HEK293 (cell line): ENCODE data around the gene CSF3R.

Experiments used
- CTCF ChIA-PET: fragments of 350-600 bp; formaldehyde crosslinking; extraction: SDS; loops from one replicate; lab custom pipeline; 2021; ENCODE audit warnings: antibody characterized with exemption; lab: Yijun Ruan, JAX
- POLR2A ChIA-PET: fragments of 300-600 bp; formaldehyde crosslinking; extraction: SDS; loops from one replicate; lab custom pipeline; 2020; ENCODE audit warnings: antibody characterized with exemption, inconsistent platforms; lab: Yijun Ruan, JAX
- H3K27ac ChIP-seq: fragments of 200-500 bp; sonication (Bioruptor generic); 2 replicates; pipeline ENCODE4 v1.5.1; 2014; ENCODE audit warnings: low read depth, low read length, control low read depth, inconsistent platforms; ENCODE audit errors: extremely low read depth
- H3K36me3 ChIP-seq, 2 experiments: fragments of 200-500 bp in 1 of 2; sonication (Bioruptor generic) in 1 of 2; 1 replicate in 1 of 2; 2 replicates in 1 of 2; pipeline ENCODE4 v1.5.1; 2014 to 2017; ENCODE audit warnings: inconsistent platforms in 2 of 2, low read length in 2 of 2; ENCODE audit not compliant: control insufficient read depth in 2 of 2, insufficient read depth in 1 of 2
- H3K4me1 ChIP-seq: fragments of 200-500 bp; sonication (Bioruptor generic); 2 replicates; pipeline ENCODE4 v1.5.1; 2014; ENCODE audit warnings: mild to moderate bottlenecking, low read length, inconsistent platforms; ENCODE audit not compliant: control insufficient read depth, insufficient read depth
- H3K4me3 ChIP-seq: 2 replicates; pipeline ENCODE4 v1.5.1; 2011; ENCODE audit warnings: low read depth, mild to moderate bottlenecking, control low read depth, low read length, moderate library complexity
- H3K9me3 ChIP-seq: fragments of 200-500 bp; sonication (Bioruptor generic); 2 replicates; pipeline ENCODE4 v1.5.1; 2014; ENCODE audit warnings: low read depth, low read length, inconsistent platforms; ENCODE audit not compliant: control insufficient read depth, insufficient read depth
- ATF2 ChIP-seq: fragments of 450-650 bp; formaldehyde crosslinking; IDR thresholded peaks from 2 replicates; pipeline ENCODE4 v1.5.1; 2016; ENCODE audit warnings: missing biosample characterization, missing genetic modification characterization, low read depth
- HIC1 ChIP-seq: fragments of 450-650 bp; formaldehyde crosslinking; IDR thresholded peaks from 2 replicates; pipeline ENCODE4 v1.5.1; 2016; ENCODE audit warnings: missing biosample characterization, missing genetic modification characterization
- PRDM1 ChIP-seq: fragments of 450-650 bp; formaldehyde crosslinking; IDR thresholded peaks from 2 replicates; pipeline ENCODE4; 2016; ENCODE audit warnings: missing biosample characterization, missing genetic modification characterization
- ZIC2 ChIP-seq: fragments of 450-650 bp; formaldehyde crosslinking; IDR thresholded peaks from 2 replicates; pipeline ENCODE4 v1.5.1; 2016; ENCODE audit warnings: missing biosample characterization, missing genetic modification characterization
- ZNF169 ChIP-seq: fragments of 450-650 bp; formaldehyde crosslinking; IDR thresholded peaks from 2 replicates; pipeline ENCODE4 v1.5.1; 2016; ENCODE audit warnings: missing biosample characterization, missing genetic modification characterization
- ZNF19 ChIP-seq: fragments of 450-650 bp; formaldehyde crosslinking; IDR thresholded peaks from 2 replicates; pipeline ENCODE4; 2016; ENCODE audit warnings: missing biosample characterization, missing genetic modification characterization, low read depth
- ZNF211 ChIP-seq: fragments of 450-650 bp; formaldehyde crosslinking; IDR thresholded peaks from 2 replicates; pipeline ENCODE4 v1.5.1; 2016; ENCODE audit warnings: low read depth, missing biosample characterization, missing genetic modification characterization
- ZNF354C ChIP-seq: fragments of 450-650 bp; formaldehyde crosslinking; IDR thresholded peaks from 2 replicates; pipeline ENCODE4 v1.5.1; 2016; ENCODE audit warnings: missing biosample characterization, missing genetic modification characterization, low read depth, borderline replicate concordance
- ZNF404 ChIP-seq: fragments of 450-650 bp; formaldehyde crosslinking; IDR thresholded peaks from 2 replicates; pipeline ENCODE4 v1.5.1; 2017; ENCODE audit warnings: missing biosample characterization, missing genetic modification characterization
- ZNF76 ChIP-seq: fragments of 450-650 bp; formaldehyde crosslinking; IDR thresholded peaks from 2 replicates; pipeline ENCODE4; 2016; ENCODE audit warnings: low read depth, missing biosample characterization, missing genetic modification characterization, borderline replicate concordance
- ZSCAN23 ChIP-seq: fragments of 450-650 bp; formaldehyde crosslinking; IDR thresholded peaks from 2 replicates; pipeline ENCODE4 v1.5.1; 2016; ENCODE audit warnings: missing biosample characterization, missing genetic modification characterization
- TF ChIP-seq, protein P1 (sequence below): fragments of 450-650 bp; formaldehyde crosslinking; IDR thresholded peaks from 2 replicates; pipeline ENCODE4 v1.5.0; 2017; ENCODE audit warnings: missing biosample characterization, missing genetic modification characterization, borderline replicate concordance
- TF ChIP-seq, protein P2 (sequence below): fragments of 450-650 bp; formaldehyde crosslinking; IDR thresholded peaks from 2 replicates; pipeline ENCODE4 v1.5.1; 2016; ENCODE audit warnings: missing biosample characterization, missing genetic modification characterization
- TF ChIP-seq, protein P3 (sequence below): fragments of 450-650 bp; formaldehyde crosslinking; IDR thresholded peaks from 2 replicates; pipeline ENCODE4 v1.5.1; 2016; ENCODE audit warnings: missing biosample characterization, missing genetic modification characterization
- TF ChIP-seq, protein P4 (sequence below): fragments of 450-650 bp; formaldehyde crosslinking; IDR thresholded peaks from 2 replicates; pipeline ENCODE4 v1.5.1; 2016; ENCODE audit warnings: missing biosample characterization, missing genetic modification characterization, borderline replicate concordance

CSF3R gene

DNA sequence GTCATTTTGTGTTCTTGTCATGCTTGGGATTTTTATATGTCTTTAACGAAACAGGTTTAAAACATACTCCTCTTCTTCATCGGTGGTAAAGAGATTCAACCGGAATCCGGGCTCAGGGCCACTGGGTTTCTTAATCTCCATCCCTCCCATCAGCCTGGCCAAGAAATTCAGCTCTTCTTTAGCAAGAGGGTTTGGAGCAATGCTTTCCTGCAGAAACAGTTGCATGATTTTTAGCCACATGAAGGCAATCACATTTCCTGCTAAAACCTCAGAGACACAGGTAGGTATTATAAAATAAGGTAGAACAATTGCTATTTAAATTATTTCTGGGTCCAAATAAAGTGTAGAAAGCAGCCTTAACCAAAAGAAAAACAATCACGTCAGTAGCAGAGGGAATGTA lies 62.3 kb downstream of the CSF3R start (continued):
- no peak for TF ChIP-seq HIC1 (tag by site-specific recombination)
- TF ChIP-seq, protein P1, sequence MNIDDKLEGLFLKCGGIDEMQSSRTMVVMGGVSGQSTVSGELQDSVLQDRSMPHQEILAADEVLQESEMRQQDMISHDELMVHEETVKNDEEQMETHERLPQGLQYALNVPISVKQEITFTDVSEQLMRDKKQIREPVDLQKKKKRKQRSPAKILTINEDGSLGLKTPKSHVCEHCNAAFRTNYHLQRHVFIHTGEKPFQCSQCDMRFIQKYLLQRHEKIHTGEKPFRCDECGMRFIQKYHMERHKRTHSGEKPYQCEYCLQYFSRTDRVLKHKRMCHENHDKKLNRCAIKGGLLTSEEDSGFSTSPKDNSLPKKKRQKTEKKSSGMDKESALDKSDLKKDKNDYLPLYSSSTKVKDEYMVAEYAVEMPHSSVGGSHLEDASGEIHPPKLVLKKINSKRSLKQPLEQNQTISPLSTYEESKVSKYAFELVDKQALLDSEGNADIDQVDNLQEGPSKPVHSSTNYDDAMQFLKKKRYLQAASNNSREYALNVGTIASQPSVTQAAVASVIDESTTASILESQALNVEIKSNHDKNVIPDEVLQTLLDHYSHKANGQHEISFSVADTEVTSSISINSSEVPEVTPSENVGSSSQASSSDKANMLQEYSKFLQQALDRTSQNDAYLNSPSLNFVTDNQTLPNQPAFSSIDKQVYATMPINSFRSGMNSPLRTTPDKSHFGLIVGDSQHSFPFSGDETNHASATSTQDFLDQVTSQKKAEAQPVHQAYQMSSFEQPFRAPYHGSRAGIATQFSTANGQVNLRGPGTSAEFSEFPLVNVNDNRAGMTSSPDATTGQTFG (tag by site-specific recombination) = no peak
- no peak for TF ChIP-seq ZNF76 (tag by site-specific recombination)
- TF ChIP-seq, protein P2, sequence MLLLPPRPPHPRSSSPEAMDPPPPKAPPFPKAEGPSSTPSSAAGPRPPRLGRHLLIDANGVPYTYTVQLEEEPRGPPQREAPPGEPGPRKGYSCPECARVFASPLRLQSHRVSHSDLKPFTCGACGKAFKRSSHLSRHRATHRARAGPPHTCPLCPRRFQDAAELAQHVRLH (tag by site-specific recombination) = no peak
- TF ChIP-seq ZNF354C (tag by site-specific recombination) = no peak
- TF ChIP-seq, all 188 proteins: peak for 0

DNA sequence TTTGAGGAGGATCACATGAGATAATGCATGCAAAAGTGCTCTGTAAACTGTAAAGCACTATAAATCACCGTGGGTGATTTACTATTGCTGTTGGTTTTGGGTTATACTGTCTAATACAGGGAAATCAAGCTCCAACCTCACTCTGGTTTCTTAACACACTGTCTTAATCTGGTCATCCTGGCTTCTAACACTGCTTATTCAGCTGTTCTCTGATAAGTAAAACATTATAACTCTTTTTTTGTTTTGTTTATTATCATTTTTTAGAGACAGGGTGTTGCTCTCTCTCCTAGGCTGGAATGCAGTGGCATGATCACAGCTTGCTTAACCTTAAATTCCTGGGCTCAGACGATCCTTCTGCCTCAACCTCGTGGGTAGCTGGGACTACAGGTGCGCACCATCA lies 63.1 kb downstream of the CSF3R start:
- TF ChIP-seq, protein P2 (tag by site-specific recombination) = no peak
- TF ChIP-seq ZNF211 (tag by site-specific recombination) (no peak), PRDM1 (tag by site-specific recombination) (no peak), ZNF169 (tag by site-specific recombination) (no peak), ZNF19 (no peak), ZIC2 (no peak), ZNF404 (tag by site-specific recombination) (no peak), ATF2 (tag by site-specific recombination) (no peak), ZSCAN23 (tag by site-specific recombination) (no peak)
- TF ChIP-seq, protein P3, sequence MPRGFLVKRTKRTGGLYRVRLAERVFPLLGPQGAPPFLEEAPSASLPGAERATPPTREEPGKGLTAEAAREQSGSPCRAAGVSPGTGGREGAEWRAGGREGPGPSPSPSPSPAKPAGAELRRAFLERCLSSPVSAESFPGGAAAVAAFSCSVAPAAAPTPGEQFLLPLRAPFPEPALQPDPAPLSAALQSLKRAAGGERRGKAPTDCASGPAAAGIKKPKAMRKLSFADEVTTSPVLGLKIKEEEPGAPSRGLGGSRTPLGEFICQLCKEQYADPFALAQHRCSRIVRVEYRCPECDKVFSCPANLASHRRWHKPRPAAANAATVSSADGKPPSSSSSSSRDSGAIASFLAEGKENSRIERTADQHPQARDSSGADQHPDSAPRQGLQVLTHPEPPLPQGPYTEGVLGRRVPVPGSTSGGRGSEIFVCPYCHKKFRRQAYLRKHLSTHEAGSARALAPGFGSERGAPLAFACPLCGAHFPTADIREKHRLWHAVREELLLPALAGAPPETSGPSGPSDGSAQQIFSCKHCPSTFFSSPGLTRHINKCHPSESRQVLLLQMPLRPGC (tag by site-specific recombination) = no peak
- TF ChIP-seq, protein P4, sequence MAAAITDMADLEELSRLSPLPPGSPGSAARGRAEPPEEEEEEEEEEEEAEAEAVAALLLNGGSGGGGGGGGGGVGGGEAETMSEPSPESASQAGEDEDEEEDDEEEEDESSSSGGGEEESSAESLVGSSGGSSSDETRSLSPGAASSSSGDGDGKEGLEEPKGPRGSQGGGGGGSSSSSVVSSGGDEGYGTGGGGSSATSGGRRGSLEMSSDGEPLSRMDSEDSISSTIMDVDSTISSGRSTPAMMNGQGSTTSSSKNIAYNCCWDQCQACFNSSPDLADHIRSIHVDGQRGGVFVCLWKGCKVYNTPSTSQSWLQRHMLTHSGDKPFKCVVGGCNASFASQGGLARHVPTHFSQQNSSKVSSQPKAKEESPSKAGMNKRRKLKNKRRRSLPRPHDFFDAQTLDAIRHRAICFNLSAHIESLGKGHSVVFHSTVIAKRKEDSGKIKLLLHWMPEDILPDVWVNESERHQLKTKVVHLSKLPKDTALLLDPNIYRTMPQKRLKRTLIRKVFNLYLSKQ (tag by site-specific recombination) = no peak
- CTCF ChIA-PET = interaction anchor here (0.5 to 2.0 kb wide), 18 partner anchors 9 to 1035 kb away, joined by 3 to 15 read pairs (median 3); partner anchors contain the start of genes THRAP3 and TRAPPC3
- Histone ChIP-seq H3K4me1 (no peaks in the 10 kb centered on the region), H3K27ac (no peak overlapping the region), H3K4me3 (no peak overlapping the region), H3K36me3 (peaks cover 0 to 39% of the 10 kb centered on the region in 2 experiments; a peak in 1 of 3 replicates), H3K9me3 (no peaks in the 10 kb centered on the region)
- POLR2A ChIA-PET = interaction anchor here (1.8 kb wide), 1 partner anchor 31 kb away, joined by 4 read pairs; the partner anchor contains the start of gene OSCP1
